ENCODE results near the gene STAT5A.
"Not testable (repeated sequence)": the region's sequence is repeated elsewhere in the genome, so short reads cannot be mapped to it uniquely, and the experiment has no call there.

Gene STAT5A

GRCh38 chr17:42287977-42288802 is at the start of gene STAT5A:
TSS of gene STAT5A (plus strand) at chr17:42288498. CDS start at chr17:42289412, 914 bp downstream.
- DNase-seq: peak; percentile 77

- not testable (repeated sequence) for DNase-seq
These were observed 48.7 kb upstream of the STAT5A start for GRCh38 chr17:42239576-42239975.

- no peak for DNase-seq
These were observed 48.1 kb upstream of the STAT5A start for GRCh38 chr17:42240201-42240600.

GRCh38 chr17:42240863-42241262 is 47.4 kb upstream of the STAT5A start:
- DNase-seq: not testable (repeated sequence)

- no peak for DNase-seq
These were observed 46.4 kb upstream of the STAT5A start for GRCh38 chr17:42241871-42242270.

- DNase-seq: no peak
These were observed 44.8 kb upstream of the STAT5A start for GRCh38 chr17:42243493-42243982.

GRCh38 chr17:42244116-42244515 is 44.2 kb upstream of the STAT5A start:
- DNase-seq: not testable (repeated sequence)

- DNase-seq: not testable (repeated sequence)
These were observed 43.1 kb upstream of the STAT5A start for GRCh38 chr17:42245183-42245582.

GRCh38 chr17:42246515-42246914 is 41.8 kb upstream of the STAT5A start:
- no peak for DNase-seq

GRCh38 chr17:42247734-42248133 is 40.6 kb upstream of the STAT5A start:
- DNase-seq: no peak

GRCh38 chr17:42248351-42249179 is 39.7 kb upstream of the STAT5A start:
- DNase-seq: peak; percentile 91

- peak; percentile 86 for DNase-seq
These were observed 38.4 kb upstream of the STAT5A start for GRCh38 chr17:42249681-42250446.

- no peak for DNase-seq
These were observed 37.2 kb upstream of the STAT5A start for GRCh38 chr17:42251115-42251514.

- peak; percentile 65 for DNase-seq
These were observed 35.4 kb upstream of the STAT5A start for GRCh38 chr17:42252597-42253550.

- no peak for DNase-seq
These were observed 34.7 kb upstream of the STAT5A start for GRCh38 chr17:42253578-42253977.

GRCh38 chr17:42255445-42255844 is 32.9 kb upstream of the STAT5A start:
- no peak for DNase-seq

GRCh38 chr17:42260318-42260717 is 28.0 kb upstream of the STAT5A start:
- no peak for DNase-seq

- DNase-seq: not testable (repeated sequence)
These were observed 23.9 kb upstream of the STAT5A start for GRCh38 chr17:42264366-42264765.

GRCh38 chr17:42266462-42266861 is 21.8 kb upstream of the STAT5A start:
- DNase-seq: no peak

GRCh38 chr17:42266918-42267766 is 21.2 kb upstream of the STAT5A start:
- DNase-seq: peak; percentile 79

GRCh38 chr17:42268236-42268635 is 20.1 kb upstream of the STAT5A start:
- DNase-seq: no peak
